ENCODE data around the gene PDSS2.
A peak's percentile ranks its signal among the peaks of the same experiment; 100 is the strongest.

PDSS2 gene

GRCh38 chr6:107271208-107271790 is 188.1 kb downstream of the PDSS2 start:
- H3K79me1 ChIP-seq (replicated peaks; ENCODE audit: low read length, poor library complexity, severe bottlenecking) = peaks cover 2% of the 10 kb centered on the region
- no peak overlapping the region for H2BK5ac ChIP-seq (ENCODE audit: low read depth, low read length, poor library complexity, severe bottlenecking)
- no peak overlapping the region for H3K4me3 ChIP-seq (ENCODE audit: insufficient read depth in 1 of 2, low read depth in 1 of 2, low read length in 2 of 2)
- no peak overlapping the region for H3K18ac ChIP-seq (ENCODE audit: low read depth in 1 of 2, low read length in 2 of 2)
- no peak overlapping the region for H2AFZ ChIP-seq (ENCODE audit: low read depth, low read length)
- H2BK12ac ChIP-seq (ENCODE audit: low read length in 2 of 2) = no peak overlapping the region
- no peak overlapping the region for H2BK15ac ChIP-seq (ENCODE audit: low read depth, poor library complexity, severe bottlenecking)
- H3K4me1 ChIP-seq (ENCODE audit: control insufficient read depth, insufficient read depth, low read depth, low read length) = no peaks in the 10 kb centered on the region
- no peak overlapping the region for H3K27ac ChIP-seq (ENCODE audit: low read length, poor library complexity, severe bottlenecking)
- no peak overlapping the region for H4K8ac ChIP-seq (ENCODE audit: low read length)
- H2AK5ac ChIP-seq (ENCODE audit: low read length, severe bottlenecking) = no peak overlapping the region
- peaks cover 0 to 10% of the 10 kb centered on the region in 2 experiments for H3K36me3 ChIP-seq (ENCODE audit: control insufficient read depth in 1 of 2, insufficient read depth in 2 of 2, low read depth in 1 of 2, low read length in 2 of 2)
- H3K4me2 ChIP-seq (ENCODE audit: low read length, poor library complexity, severe bottlenecking) = no peak overlapping the region
- no peak overlapping the region for H3K9ac ChIP-seq (ENCODE audit: low read length)
- no peaks in the 10 kb centered on the region for H3K27me3 ChIP-seq (ENCODE audit: control insufficient read depth in 1 of 2, insufficient read depth in 1 of 2, low read length in 2 of 2)
- H2BK120ac ChIP-seq (ENCODE audit: low read depth, low read length) = no peak overlapping the region
- H3K9me3 ChIP-seq (ENCODE audit: control insufficient read depth, low read length) = no peaks in the 10 kb centered on the region
- H4K91ac ChIP-seq (ENCODE audit: low read length) = no peak overlapping the region
- no peak overlapping the region for H3K14ac ChIP-seq (ENCODE audit: low read length in 2 of 2)
- H3K23ac ChIP-seq (ENCODE audit: low read length in 2 of 2) = no peak overlapping the region
- no peak for DNase-seq
- H3K4ac ChIP-seq (ENCODE audit: low read depth in 1 of 2, low read length in 2 of 2) = no peak overlapping the region

DNA sequence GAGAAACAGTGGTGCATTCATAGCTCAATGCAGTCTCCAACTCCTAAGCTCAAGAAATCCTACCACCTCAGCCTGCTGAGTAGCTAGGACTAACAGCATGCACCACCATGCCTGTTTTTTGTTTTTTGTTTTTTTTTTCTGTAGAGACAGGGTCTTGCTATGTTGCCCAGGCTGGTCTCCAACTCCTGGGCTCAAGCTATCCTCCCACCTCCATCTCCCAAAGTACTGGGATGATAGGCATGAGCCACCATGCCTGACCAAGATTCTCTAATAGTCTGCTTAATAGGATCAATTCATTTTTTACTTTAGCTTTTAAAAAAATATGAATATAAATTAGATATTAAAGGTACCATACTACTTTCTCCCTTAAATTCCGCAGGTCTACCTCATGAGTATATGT is 191.7 kb downstream of the PDSS2 start:
- H2AK5ac ChIP-seq (ENCODE audit: low read length, severe bottlenecking) = no peak overlapping the region
- 100% methylated on average over 1 of the region's 1 CpG for WGBS
- H2BK120ac ChIP-seq (ENCODE audit: low read depth, low read length) = no peak overlapping the region

DNA sequence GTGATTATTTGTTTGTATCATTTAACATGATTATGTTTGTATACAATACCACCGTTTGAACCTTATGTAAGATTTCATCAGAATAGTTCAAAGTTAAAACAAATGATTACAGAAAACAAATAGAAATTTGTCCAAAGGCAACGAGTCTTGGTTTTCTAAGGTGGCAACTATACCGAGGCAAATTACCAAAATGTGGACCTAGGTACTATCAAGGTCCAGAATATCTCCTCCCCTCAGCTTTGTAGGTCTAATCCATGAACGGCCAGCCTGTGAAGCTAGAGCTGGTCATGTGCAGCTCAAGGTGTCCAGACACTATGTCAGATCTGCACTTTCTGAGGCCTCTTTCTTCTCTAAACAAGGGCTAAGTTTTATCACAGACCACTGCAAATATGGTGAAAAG is 192.4 kb downstream of the PDSS2 start:
- no peak overlapping the region for H2BK120ac ChIP-seq (ENCODE audit: low read depth, low read length)

More for the DNA sequence above, 191.7 kb downstream of the PDSS2 start:
- no peaks in the 10 kb centered on the region for H3K9me3 ChIP-seq (ENCODE audit: control insufficient read depth, low read length)
- H3K4me3 ChIP-seq (ENCODE audit: insufficient read depth in 1 of 2, low read depth in 1 of 2, low read length in 2 of 2) = no peak overlapping the region
- H2AFZ ChIP-seq (ENCODE audit: low read depth, low read length) = no peak overlapping the region
- no peak overlapping the region for H2BK5ac ChIP-seq (ENCODE audit: low read depth, low read length, poor library complexity, severe bottlenecking)
- H3K9ac ChIP-seq (ENCODE audit: low read length) = no peak overlapping the region
- no peaks in the 10 kb centered on the region for H3K79me1 ChIP-seq (replicated peaks; ENCODE audit: low read length, poor library complexity, severe bottlenecking)
- H3K14ac ChIP-seq (ENCODE audit: low read length in 2 of 2) = no peak overlapping the region
- H4K91ac ChIP-seq (ENCODE audit: low read length) = no peak overlapping the region
- no peak overlapping the region for H3K27ac ChIP-seq (ENCODE audit: low read length, poor library complexity, severe bottlenecking)
- no peaks in the 10 kb centered on the region for H3K4me1 ChIP-seq (ENCODE audit: control insufficient read depth, insufficient read depth, low read depth, low read length)
- no peak overlapping the region for H3K4me2 ChIP-seq (ENCODE audit: low read length, poor library complexity, severe bottlenecking)
- H3K36me3 ChIP-seq (ENCODE audit: control insufficient read depth in 1 of 2, insufficient read depth in 2 of 2, low read depth in 1 of 2, low read length in 2 of 2) = no peaks in the 10 kb centered on the region
- no peak overlapping the region for H4K8ac ChIP-seq (ENCODE audit: low read length)
- no peak overlapping the region for H2BK12ac ChIP-seq (ENCODE audit: low read length in 2 of 2)
- DNase-seq = no peak
- H3K23ac ChIP-seq (ENCODE audit: low read length in 2 of 2) = no peak overlapping the region
- H3K4ac ChIP-seq (ENCODE audit: low read depth in 1 of 2, low read length in 2 of 2) = no peak overlapping the region
- H3K18ac ChIP-seq (ENCODE audit: low read depth in 1 of 2, low read length in 2 of 2) = no peak overlapping the region
- H2BK15ac ChIP-seq (ENCODE audit: low read depth, poor library complexity, severe bottlenecking) = no peak overlapping the region
- no peaks in the 10 kb centered on the region for H3K27me3 ChIP-seq (ENCODE audit: control insufficient read depth in 1 of 2, insufficient read depth in 1 of 2, low read length in 2 of 2)

GRCh38 chr6:107266563-107266962 is 192.8 kb downstream of the PDSS2 start:
- Histone ChIP-seq H2BK15ac (ENCODE audit: low read depth, poor library complexity, severe bottlenecking) (no peak overlapping the region), H3K18ac (ENCODE audit: low read depth in 1 of 2, low read length in 2 of 2) (no peak overlapping the region), H2AFZ (ENCODE audit: low read depth, low read length) (no peak overlapping the region), H2AK5ac (ENCODE audit: low read length, severe bottlenecking) (no peak overlapping the region), H4K8ac (ENCODE audit: low read length) (no peak overlapping the region), H2BK5ac (ENCODE audit: low read depth, low read length, poor library complexity, severe bottlenecking) (no peak overlapping the region), H3K9ac (ENCODE audit: low read length) (no peak overlapping the region), H3K36me3 (ENCODE audit: control insufficient read depth in 1 of 2, insufficient read depth in 2 of 2, low read depth in 1 of 2, low read length in 2 of 2) (no peaks in the 10 kb centered on the region), H3K4ac (ENCODE audit: low read depth in 1 of 2, low read length in 2 of 2) (no peak overlapping the region), H3K4me3 (ENCODE audit: insufficient read depth in 1 of 2, low read depth in 1 of 2, low read length in 2 of 2) (no peak overlapping the region), H3K14ac (ENCODE audit: low read length in 2 of 2) (no peak overlapping the region), H3K23ac (ENCODE audit: low read length in 2 of 2) (no peak overlapping the region), H3K27ac (ENCODE audit: low read length, poor library complexity, severe bottlenecking) (no peak overlapping the region), H3K4me2 (ENCODE audit: low read length, poor library complexity, severe bottlenecking) (no peak overlapping the region), H3K9me3 (ENCODE audit: control insufficient read depth, low read length) (no peaks in the 10 kb centered on the region), H2BK12ac (ENCODE audit: low read length in 2 of 2) (no peak overlapping the region), H4K91ac (ENCODE audit: low read length) (no peak overlapping the region), H3K79me1 (replicated peaks; ENCODE audit: low read length, poor library complexity, severe bottlenecking) (no peaks in the 10 kb centered on the region), H2BK120ac (ENCODE audit: low read depth, low read length) (no peak overlapping the region), H3K27me3 (ENCODE audit: control insufficient read depth in 1 of 2, insufficient read depth in 1 of 2, low read length in 2 of 2) (no peaks in the 10 kb centered on the region), H3K4me1 (ENCODE audit: control insufficient read depth, insufficient read depth, low read depth, low read length) (no peaks in the 10 kb centered on the region)
- DNase-seq = no peak

More for the DNA sequence above, 192.4 kb downstream of the PDSS2 start:
- H2BK5ac ChIP-seq (ENCODE audit: low read depth, low read length, poor library complexity, severe bottlenecking) = no peak overlapping the region
- H3K36me3 ChIP-seq (ENCODE audit: control insufficient read depth in 1 of 2, insufficient read depth in 2 of 2, low read depth in 1 of 2, low read length in 2 of 2) = no peaks in the 10 kb centered on the region
- no peak overlapping the region for H2BK12ac ChIP-seq (ENCODE audit: low read length in 2 of 2)
- no peak overlapping the region for H2AFZ ChIP-seq (ENCODE audit: low read depth, low read length)
- H3K9me3 ChIP-seq (ENCODE audit: control insufficient read depth, low read length) = no peaks in the 10 kb centered on the region
- peak overlapping the region in 1 of 2 experiments; percentile 5 for H3K18ac ChIP-seq (ENCODE audit: low read depth in 1 of 2, low read length in 2 of 2)
- no peak overlapping the region for H3K23ac ChIP-seq (ENCODE audit: low read length in 2 of 2)
- H3K4me2 ChIP-seq (ENCODE audit: low read length, poor library complexity, severe bottlenecking) = no peak overlapping the region
- no peaks in the 10 kb centered on the region for H3K79me1 ChIP-seq (replicated peaks; ENCODE audit: low read length, poor library complexity, severe bottlenecking)
- H4K8ac ChIP-seq (ENCODE audit: low read length) = no peak overlapping the region
- H3K9ac ChIP-seq (ENCODE audit: low read length) = no peak overlapping the region
- H4K91ac ChIP-seq (ENCODE audit: low read length) = no peak overlapping the region
- no peak overlapping the region for H2AK5ac ChIP-seq (ENCODE audit: low read length, severe bottlenecking)
- H3K14ac ChIP-seq (ENCODE audit: low read length in 2 of 2) = no peak overlapping the region
- no peaks in the 10 kb centered on the region for H3K4me1 ChIP-seq (ENCODE audit: control insufficient read depth, insufficient read depth, low read depth, low read length)
- 95% methylated on average over 3 of the region's 4 CpGs for WGBS
- no peak overlapping the region for H3K4me3 ChIP-seq (ENCODE audit: insufficient read depth in 1 of 2, low read depth in 1 of 2, low read length in 2 of 2)
- no peak for DNase-seq
- H3K4ac ChIP-seq (ENCODE audit: low read depth in 1 of 2, low read length in 2 of 2) = no peak overlapping the region
- H2BK15ac ChIP-seq (ENCODE audit: low read depth, poor library complexity, severe bottlenecking) = no peak overlapping the region
- H3K27ac ChIP-seq (ENCODE audit: low read length, poor library complexity, severe bottlenecking) = no peak overlapping the region
- no peaks in the 10 kb centered on the region for H3K27me3 ChIP-seq (ENCODE audit: control insufficient read depth in 1 of 2, insufficient read depth in 1 of 2, low read length in 2 of 2)
